Smooth muscle cell (in vitro differentiated cells): Measurements from ENCODE around the gene NR4A3. TPM values are rescaled to one million over a fixed set of nuclear protein-coding genes. Genes with fewer than 3 reads are reported as not detected.

Experiments used
- DNase-seq: peaks from one replicate; lab custom pipeline; 2025; ENCODE audit not compliant: unreplicated experiment; lab: John Stamatoyannopoulos, UW
- H2AFZ ChIP-seq: fragments of 200-600 bp; sonication (generic); 2 replicates; pipeline ENCODE4 v1.6.0; 2016; ENCODE audit warnings: antibody characterized with exemption, low read depth, mild to moderate bottlenecking
- H3F3A ChIP-seq: fragments of 200-600 bp; sonication (generic); 2 replicates; pipeline ENCODE4 v1.6.0; 2017; ENCODE audit warnings: antibody characterized with exemption, low read depth
- H3K27ac ChIP-seq: fragments of 200-600 bp; sonication (generic); 2 replicates; pipeline ENCODE4 v1.5.1; 2016; ENCODE audit warnings: low read depth, mild to moderate bottlenecking
- H3K27me3 ChIP-seq: fragments of 200-600 bp; sonication (generic); 2 replicates; pipeline ENCODE4 v1.6.1; 2016; ENCODE audit warnings: low read depth, mild to moderate bottlenecking
- H3K36me3 ChIP-seq: fragments of 200-600 bp; sonication (generic); 2 replicates; pipeline ENCODE4 v1.5.1; 2016; ENCODE audit warnings: low read depth
- H3K4me1 ChIP-seq: fragments of 200-600 bp; sonication (generic); 2 replicates; pipeline ENCODE4 v1.5.1; 2016; ENCODE audit warnings: low read depth
- H3K4me2 ChIP-seq: fragments of 200-600 bp; sonication (generic); 2 replicates; pipeline ENCODE4 v1.6.0; 2016; ENCODE audit warnings: mild to moderate bottlenecking
- H3K4me3 ChIP-seq: fragments of 200-600 bp; sonication (generic); 2 replicates; pipeline ENCODE4 v1.5.1; 2016; ENCODE audit warnings: mild to moderate bottlenecking
- H3K79me2 ChIP-seq: fragments of 200-600 bp; sonication (generic); 2 replicates; pipeline ENCODE4 v1.6.0; 2016; ENCODE audit warnings: low read depth, mild to moderate bottlenecking
- H3K9ac ChIP-seq: fragments of 200-600 bp; sonication (generic); 2 replicates; pipeline ENCODE4 v1.6.0; 2016; ENCODE audit warnings: low read depth
- H3K9me3 ChIP-seq: fragments of 200-600 bp; sonication (generic); replicated peaks from 2 replicates; pipeline ENCODE4 v1.5.1; 2016; ENCODE audit warnings: low read depth
- H4K20me1 ChIP-seq: fragments of 200-600 bp; sonication (generic); 2 replicates; pipeline ENCODE4 v1.6.0; 2016; ENCODE audit warnings: low read depth
- WGBS: methylation state at CpG from one replicate; pipeline ENCODE4 v1.1.7; 2016; ENCODE audit warnings: low lambda C conversion rate; 5-methylcytosine and 5-hydroxymethylcytosine counted together
- polyA plus RNA-seq: library from polyadenylated mRNA; unstranded; fragments of >200 nt; fragmentation: Nextera tagmentation; extraction: Ambion mirVana; gene quantifications from 2 replicates; pipeline ENCODE4 v1.2.1, GENCODE V29; 2016
- total RNA-seq: library from RNA; depleted of rRNA; stranded (reverse); fragments of >200 nt; gene quantifications from 2 replicates; pipeline ENCODE4 v1.2.3, GENCODE V29; 2014
- TF ChIP-seq, protein P1 (sequence below): fragments of 200-600 bp; sonication (generic); IDR thresholded peaks from 2 replicates; pipeline ENCODE4 v1.5.1; 2017; ENCODE audit warnings: borderline replicate concordance, mild to moderate bottlenecking, antibody characterized with exemption; ENCODE audit not compliant: insufficient read depth, poor library complexity, severe bottlenecking

The NR4A3 gene
- total and polyA plus RNA-seq, 2 experiments from 2014 or later = 7.8 to 23.5 TPM

DNA sequence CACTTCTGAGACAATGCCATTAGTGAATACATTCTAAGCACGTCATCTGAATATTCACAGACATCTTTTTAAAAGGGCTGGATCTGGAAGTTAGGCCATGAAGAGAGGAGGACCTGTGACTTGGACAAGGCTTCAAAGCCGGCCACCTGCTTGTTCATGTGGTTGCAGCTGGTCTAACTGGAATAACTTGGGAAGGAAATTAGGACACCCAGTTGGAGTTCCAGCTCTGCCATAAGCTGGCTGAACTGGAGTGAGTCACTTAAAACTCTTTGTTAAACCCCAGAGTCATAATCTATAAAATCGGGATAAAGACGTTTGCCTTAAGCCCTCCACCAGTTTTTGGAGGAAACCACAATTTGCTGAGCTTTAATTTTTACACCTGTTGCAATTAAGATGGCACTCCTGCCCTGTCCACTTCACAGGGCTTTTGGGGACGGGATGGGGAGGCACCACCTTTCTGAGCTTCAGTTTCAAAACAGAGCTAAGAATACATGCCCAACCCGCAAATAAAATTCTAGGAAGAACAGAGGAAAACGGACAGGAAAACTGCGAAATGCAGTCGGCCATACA lies 84.2 kb downstream of the NR4A3 start:
- Histone ChIP-seq H3K27me3 (no peaks in the 10 kb centered on the region), H3K79me2 (peaks cover 22% of the 10 kb centered on the region), H2AFZ (peak overlapping the region; percentile 98), H3K4me1 (peaks cover 9% of the 10 kb centered on the region), H3K36me3 (no peaks in the 10 kb centered on the region), H4K20me1 (no peaks in the 10 kb centered on the region), H3K27ac (peak overlapping the region; percentile 89), H3K9me3 (no peaks in the 10 kb centered on the region), H3K4me3 (peak overlapping the region; percentile 95), H3K9ac (no peak overlapping the region), H3F3A (peaks cover 3% of the 10 kb centered on the region), H3K4me2 (peak overlapping the region; percentile 84)
- DNase-seq = no peak
- 41% methylated on average over 9 of the region's 9 CpGs for WGBS
- TF ChIP-seq, protein P1, sequence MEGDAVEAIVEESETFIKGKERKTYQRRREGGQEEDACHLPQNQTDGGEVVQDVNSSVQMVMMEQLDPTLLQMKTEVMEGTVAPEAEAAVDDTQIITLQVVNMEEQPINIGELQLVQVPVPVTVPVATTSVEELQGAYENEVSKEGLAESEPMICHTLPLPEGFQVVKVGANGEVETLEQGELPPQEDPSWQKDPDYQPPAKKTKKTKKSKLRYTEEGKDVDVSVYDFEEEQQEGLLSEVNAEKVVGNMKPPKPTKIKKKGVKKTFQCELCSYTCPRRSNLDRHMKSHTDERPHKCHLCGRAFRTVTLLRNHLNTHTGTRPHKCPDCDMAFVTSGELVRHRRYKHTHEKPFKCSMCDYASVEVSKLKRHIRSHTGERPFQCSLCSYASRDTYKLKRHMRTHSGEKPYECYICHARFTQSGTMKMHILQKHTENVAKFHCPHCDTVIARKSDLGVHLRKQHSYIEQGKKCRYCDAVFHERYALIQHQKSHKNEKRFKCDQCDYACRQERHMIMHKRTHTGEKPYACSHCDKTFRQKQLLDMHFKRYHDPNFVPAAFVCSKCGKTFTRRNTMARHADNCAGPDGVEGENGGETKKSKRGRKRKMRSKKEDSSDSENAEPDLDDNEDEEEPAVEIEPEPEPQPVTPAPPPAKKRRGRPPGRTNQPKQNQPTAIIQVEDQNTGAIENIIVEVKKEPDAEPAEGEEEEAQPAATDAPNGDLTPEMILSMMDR = no peak

DNA sequence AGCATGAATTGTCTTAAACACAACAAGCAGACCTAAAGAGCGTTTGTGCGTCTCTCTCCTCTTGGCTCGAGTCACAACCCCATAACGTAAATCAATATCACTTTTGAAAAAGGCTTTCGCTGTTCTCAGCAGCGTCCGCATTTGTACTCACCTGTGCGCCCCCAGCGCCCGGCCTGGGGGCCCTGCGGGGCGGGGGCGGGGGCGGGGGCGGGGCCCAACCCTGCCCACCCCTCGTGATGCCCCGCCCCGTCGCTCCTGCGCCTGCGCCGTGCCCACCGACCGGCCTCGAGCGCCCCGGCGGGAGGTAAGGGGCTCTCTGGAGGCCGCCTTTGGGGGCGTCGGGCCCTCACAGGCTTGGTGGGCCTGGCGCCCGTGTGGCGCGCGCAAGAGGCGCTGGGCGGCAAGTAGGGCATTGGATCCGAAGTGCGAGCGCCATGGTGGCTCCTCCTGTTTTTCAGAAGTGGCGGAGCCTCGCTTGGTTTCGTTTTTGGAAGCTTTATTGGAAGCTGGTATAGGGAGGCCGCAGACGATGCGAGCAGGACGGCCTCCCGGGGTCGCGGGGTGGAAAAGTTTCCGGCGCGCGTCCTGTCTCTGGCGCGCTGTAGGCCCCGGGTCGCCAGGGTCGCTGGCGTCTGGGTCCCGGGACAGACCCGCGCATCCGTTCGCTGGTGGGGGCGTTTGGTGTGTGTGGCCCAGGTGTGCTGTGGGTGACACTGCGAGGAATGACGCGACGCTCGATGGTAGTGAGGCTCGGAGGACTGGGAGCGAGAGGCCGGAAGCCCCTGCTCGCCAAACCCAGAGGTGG lies 84.9 kb downstream of the NR4A3 start, which contains the start of gene STX17:
STX17 (plus strand) TSS at position 252 of the 805 bp plus-strand sequence. CDS start 8,586 bp downstream, outside the sequence.
- H2AFZ ChIP-seq = peak within 1 kb of the TSS; percentile 98
- no peaks in the 10 kb centered on the region for H3K27me3 ChIP-seq
- H3K4me1 ChIP-seq = peaks cover 9% of the 10 kb centered on the region
- peak within 1 kb of the TSS; percentile 95 for H3K4me3 ChIP-seq
- WGBS = under 1% methylated on average over 61 of the region's 76 CpGs
- peaks cover 3% of the 10 kb centered on the region for H3F3A ChIP-seq
- DNase-seq = peak; percentile 64
- H3K36me3 ChIP-seq = no peaks in the 10 kb centered on the region
- H3K9me3 ChIP-seq = no peaks in the 10 kb centered on the region
- peak within 1 kb of the TSS; percentile 89 for H3K27ac ChIP-seq
- no peaks in the 10 kb centered on the region for H4K20me1 ChIP-seq
- peak within 1 kb of the TSS; percentile 99 for H3K9ac ChIP-seq
- H3K79me2 ChIP-seq = peaks cover 25% of the 10 kb centered on the region
- TF ChIP-seq, protein P1 = no peak
- H3K4me2 ChIP-seq = peak within 1 kb of the TSS; percentile 84

DNA sequence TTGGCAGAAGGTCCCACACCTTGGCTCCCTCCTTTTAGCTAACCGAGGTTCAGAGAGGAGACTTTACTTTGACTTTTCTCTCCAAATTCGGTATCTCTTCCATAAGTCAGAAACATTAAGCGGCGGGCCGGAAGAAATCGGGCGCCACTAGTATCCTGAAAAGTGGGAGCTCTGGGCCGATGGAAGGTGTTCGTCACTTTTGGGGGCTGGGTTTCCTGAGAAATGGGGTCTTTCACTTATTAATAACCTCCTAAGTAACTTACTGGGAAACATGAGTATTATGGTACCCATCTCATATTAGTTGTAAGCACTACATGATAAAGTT lies 85.5 kb downstream of the NR4A3 start:
- H3K9ac ChIP-seq = peak overlapping the region; percentile 99
- no peak for DNase-seq
- peak overlapping the region; percentile 95 for H3K4me3 ChIP-seq
- H3K79me2 ChIP-seq = peaks cover 25% of the 10 kb centered on the region
- H3K36me3 ChIP-seq = no peaks in the 10 kb centered on the region
- peaks cover 3% of the 10 kb centered on the region for H3F3A ChIP-seq
- peak overlapping the region; percentile 84 for H3K4me2 ChIP-seq
- H4K20me1 ChIP-seq = no peaks in the 10 kb centered on the region
- peaks cover 9% of the 10 kb centered on the region for H3K4me1 ChIP-seq
- no peaks in the 10 kb centered on the region for H3K27me3 ChIP-seq
- TF ChIP-seq, protein P1 = no peak
- no peaks in the 10 kb centered on the region for H3K9me3 ChIP-seq
- WGBS = 25% methylated on average over 9 of the region's 9 CpGs
- H2AFZ ChIP-seq = peak overlapping the region; percentile 91
- H3K27ac ChIP-seq = peak overlapping the region; percentile 89
